Stimulated activated CD4-positive, alpha-beta T cell treated with anti-CD3 and anti-CD28 coated beads, Interleukin-2, amount 100 ng/mL, for 24 hours (primary cell): ENCODE results near the gene REELD1.

Experiments used
- DNase-seq, 2 donors: peaks; one replicate each; pipeline ENCODE4 v3.0.0-alpha.2; 2020

REELD1 gene

GRCh38 chr4:146271466-146271865 lies 57.1 kb downstream of the REELD1 start:
- DNase-seq, result no peak

GRCh38 chr4:146273204-146273901 lies 59.0 kb downstream of the REELD1 start:
- DNase-seq, result no peak

GRCh38 chr4:146274774-146275173 lies 60.4 kb downstream of the REELD1 start:
- no peak for DNase-seq

DNA sequence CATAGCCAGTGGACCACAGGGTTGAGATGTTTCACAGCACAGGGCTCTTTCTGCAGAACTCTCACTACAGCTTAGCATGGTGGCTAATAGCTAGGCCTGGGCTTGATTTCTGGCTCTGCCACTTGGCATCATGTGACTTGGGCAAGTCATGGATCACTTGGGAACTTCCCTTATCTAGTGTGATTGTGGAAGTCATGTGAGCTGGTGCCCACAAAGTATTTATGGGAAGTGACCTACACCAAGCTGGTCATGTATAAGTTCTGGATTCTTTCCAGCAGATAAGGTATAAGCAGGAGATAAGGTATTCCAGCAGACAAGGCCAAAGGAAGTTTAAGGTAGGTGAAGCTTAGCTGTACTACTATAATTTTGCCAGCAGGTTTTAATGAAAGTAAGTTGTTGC lies 61.0 kb downstream of the REELD1 start:
- no peak for DNase-seq

- DNase-seq, result no peak
Observed at GRCh38 chr4:146278986-146279385, 64.6 kb downstream of the REELD1 start.
